B cell (primary cell): ENCODE results near the gene C1orf185. TPM values are rescaled to one million over a fixed set of nuclear protein-coding genes. Genes with fewer than 3 reads are reported as not detected.

Experiments
- ATAC-seq: fragments of 200-7000 bp; cut with Tn5 transposase; one replicate; pipeline ENCODE4 v1.10.0; 2021; ENCODE audit warnings: low read depth, mild to moderate bottlenecking, moderate number of reproducible peaks, moderate library complexity
- CTCF ChIA-PET: fragments of 350-600 bp; sonication (Branson Sonifier 250); formaldehyde crosslinking; loops from one replicate; lab custom pipeline; 2021; ENCODE audit warnings: antibody characterized with exemption, inconsistent platforms; lab: Charles Lee
- POLR2A ChIA-PET: fragments of 350-600 bp; sonication (Branson Sonifier 250); formaldehyde crosslinking; loops from one replicate; lab custom pipeline; 2021; ENCODE audit warnings: antibody characterized with exemption; lab: Charles Lee
- DNase-seq: peaks from one replicate; pipeline ENCODE4 v3.0.0; 2013
- H2AFZ ChIP-seq: 2 replicates; pipeline ENCODE4 v1.6.1; 2012; ENCODE audit warnings: mild to moderate bottlenecking, low read depth, low read length; ENCODE audit not compliant: insufficient read depth, poor library complexity, severe bottlenecking
- H3K27ac ChIP-seq, 2 donors: 1 replicate in 1 of 2; 2 replicates in 1 of 2; pipeline ENCODE4 v1.5.1; 2012 to 2013; ENCODE audit warnings: low read length in 2 of 2, mild to moderate bottlenecking in 2 of 2, moderate library complexity in 1 of 2
- H3K27me3 ChIP-seq, 4 experiments: fragments of 200-600 bp in 1 of 4; sonication (generic) in 1 of 4; replicated peaks in 1 of 4; 1 replicate in 2 of 4; 2 replicates in 2 of 4; pipeline versions ENCODE4 v1.6.1 to v1.7.0; 2013 to 2016; ENCODE audit warnings: low read length in 3 of 4, mild to moderate bottlenecking in 2 of 4, mixed read lengths in 1 of 4, moderate library complexity in 1 of 4; ENCODE audit not compliant: insufficient read depth in 4 of 4, control insufficient read depth in 3 of 4; ENCODE audit errors: control extremely low read depth in 1 of 4
- H3K36me3 ChIP-seq, 2 experiments: replicated peaks in 1 of 2; 1 replicate in 1 of 2; 2 replicates in 1 of 2; pipeline versions ENCODE4 v1.6.1 to v1.7.1; 2013; ENCODE audit warnings: low read length in 1 of 2; ENCODE audit not compliant: insufficient read depth in 2 of 2, control insufficient read depth in 1 of 2; ENCODE audit errors: control extremely low read depth in 1 of 2, extremely low read depth in 1 of 2
- H3K4me1 ChIP-seq, 2 donors: fragments of 200-600 bp in 1 of 2; sonication (generic) in 1 of 2; 1 replicate in 1 of 2; 2 replicates in 1 of 2; pipeline versions ENCODE4 v1.5.1 to v1.6.1; 2013 to 2017; ENCODE audit warnings: low read length in 2 of 2; ENCODE audit not compliant: control insufficient read depth in 2 of 2, insufficient read depth in 2 of 2
- H3K4me2 ChIP-seq: replicated peaks from 2 replicates; pipeline ENCODE3; 2012; ENCODE audit warnings: mild to moderate bottlenecking, low read depth, low read length; ENCODE audit not compliant: poor library complexity, severe bottlenecking
- H3K4me3 ChIP-seq, 5 experiments: fragments of 200-600 bp in 1 of 5; sonication (generic) in 1 of 5; 1 replicate in 3 of 5; 2 replicates in 2 of 5; pipeline versions ENCODE4 v1.5.1 to v1.7.0; 2011 to 2016; ENCODE audit warnings: low read length in 4 of 5, mild to moderate bottlenecking in 4 of 5, low read depth in 2 of 5, control low read depth in 1 of 5, moderate library complexity in 1 of 5; ENCODE audit not compliant: insufficient read depth in 1 of 5; ENCODE audit errors: control extremely low read depth in 1 of 5, extremely low read depth in 1 of 5
- H3K79me2 ChIP-seq: fragments of 200-600 bp; sonication (generic); one replicate; pipeline ENCODE4 v1.6.0; 2016; ENCODE audit warnings: low read length; ENCODE audit not compliant: control insufficient read depth, insufficient read depth
- H3K9ac ChIP-seq: fragments of 200-600 bp; sonication (generic); 2 replicates; pipeline ENCODE4 v1.6.1; 2017; ENCODE audit warnings: mild to moderate bottlenecking, low read length, moderate library complexity
- H3K9me3 ChIP-seq, 3 donors: one replicate each; pipeline versions ENCODE4 v1.6.1 to v1.7.1; 2013; ENCODE audit warnings: low read length in 2 of 3; ENCODE audit not compliant: control insufficient read depth in 2 of 3, insufficient read depth in 1 of 3; ENCODE audit errors: control extremely low read depth in 1 of 3
- H4K20me1 ChIP-seq: 2 replicates; pipeline ENCODE4 v1.6.0; 2012; ENCODE audit warnings: mild to moderate bottlenecking, low read length; ENCODE audit not compliant: insufficient read depth, control insufficient read depth, poor library complexity, severe bottlenecking
- H3K27ac Mint-ChIP-seq: one replicate; pipeline ENCODE4 v1.8.0; 2021; ENCODE audit warnings: mixed read lengths
- H3K27me3 Mint-ChIP-seq: one replicate; pipeline ENCODE4 v1.8.0; 2021; ENCODE audit warnings: mixed read lengths
- H3K4me1 Mint-ChIP-seq: one replicate; pipeline ENCODE4 v1.8.0; 2021; ENCODE audit warnings: mixed read lengths
- H3K4me3 Mint-ChIP-seq: one replicate; pipeline ENCODE4 v1.8.0; 2021; ENCODE audit warnings: mixed read lengths
- H3K9me3 Mint-ChIP-seq: one replicate; pipeline ENCODE4 v1.8.0; 2022; ENCODE audit warnings: mixed read lengths; ENCODE audit not compliant: insufficient read depth
- EZH2 ChIP-seq: IDR thresholded peaks from 2 replicates; pipeline ENCODE4 v1.6.1; 2012; ENCODE audit warnings: borderline replicate concordance, low read depth, mild to moderate bottlenecking, moderate library complexity, low read length; ENCODE audit not compliant: insufficient read depth, poor library complexity, severe bottlenecking
- whole genome bisulfite sequencing: methylation state at CpG from one replicate; pipeline ENCODE4 v1.1.5; 2013; ENCODE audit warnings: missing lambda C conversion rate; ENCODE audit not compliant: insufficient coverage; 5-methylcytosine and 5-hydroxymethylcytosine counted together
- intact Hi-C: fragments of 100-400 bp; cut with micrococcal nuclease; formaldehyde crosslinking; loops from one replicate; pipeline ENCODE4 v1.10.0; 2022
- polyA plus RNA-seq: library from polyadenylated mRNA; depleted of rRNA; stranded (reverse); fragments of >200 nt; gene quantifications from 2 replicates; pipeline ENCODE4 v1.2.3, GENCODE V29; 2012
- total RNA-seq, 2 donors: library from RNA; stranded (reverse); fragments of 120-200 nt in 1 of 2; gene quantifications; 1 replicate in 1 of 2; 2 replicates in 1 of 2; pipeline versions ENCODE4 v1.2.3 to v1.2.4, GENCODE V29; 2013 to 2022
- TF ChIP-seq, protein P1 (sequence below): fragments of 200-600 bp; IDR thresholded peaks from one replicate; pipeline ENCODE4 v1.8.0; 2022; ENCODE audit warnings: antibody characterized with exemption, mild to moderate bottlenecking

C1orf185 gene
- total and polyA plus RNA-seq, 2 donors (not counting 1 experiment from before 2014, with no cell fraction given), result not detected

DNA sequence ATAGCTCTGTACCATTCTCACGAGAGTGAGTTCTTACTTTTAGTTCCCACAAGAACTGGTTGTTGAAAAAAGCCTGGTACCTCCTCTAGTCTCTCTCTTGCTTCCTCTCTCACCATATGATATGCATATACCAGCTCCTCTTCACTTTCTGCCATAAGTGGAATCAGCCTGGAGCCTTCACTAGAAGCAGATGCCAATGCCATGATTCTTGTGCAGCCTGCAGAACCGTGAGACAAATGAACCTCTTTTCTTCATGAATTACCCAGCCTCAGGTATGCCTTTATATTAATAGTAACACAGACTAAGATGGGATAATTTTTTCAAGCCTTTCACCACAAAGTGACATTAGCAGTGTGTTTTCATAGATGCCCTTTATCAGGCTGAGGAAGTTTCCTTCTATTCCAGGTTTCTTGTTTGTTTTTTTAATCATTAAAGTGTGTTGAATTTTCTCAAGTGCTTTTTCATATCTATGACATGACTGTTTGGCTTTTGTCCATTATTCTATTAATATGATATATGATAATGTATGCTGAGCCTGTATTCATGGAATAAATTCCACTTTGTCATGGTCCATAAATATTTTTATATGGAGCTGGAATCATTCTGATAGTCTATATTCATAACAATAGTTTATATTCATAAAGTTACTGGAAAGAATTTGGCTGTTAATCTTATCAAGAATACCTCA is 40.7 kb upstream of the C1orf185 start:
- no peak for ATAC-seq
- H3K4me2 ChIP-seq, result no peak overlapping the region
- WGBS, result no CpG with 5 or more reads among the region's 2 CpGs
- H3K9me3 Mint-ChIP-seq, result peaks cover 5% of the 10 kb centered on the region
- H3K27ac Mint-ChIP-seq, result no peak overlapping the region
- no peak for DNase-seq
- TF ChIP-seq, protein P1, sequence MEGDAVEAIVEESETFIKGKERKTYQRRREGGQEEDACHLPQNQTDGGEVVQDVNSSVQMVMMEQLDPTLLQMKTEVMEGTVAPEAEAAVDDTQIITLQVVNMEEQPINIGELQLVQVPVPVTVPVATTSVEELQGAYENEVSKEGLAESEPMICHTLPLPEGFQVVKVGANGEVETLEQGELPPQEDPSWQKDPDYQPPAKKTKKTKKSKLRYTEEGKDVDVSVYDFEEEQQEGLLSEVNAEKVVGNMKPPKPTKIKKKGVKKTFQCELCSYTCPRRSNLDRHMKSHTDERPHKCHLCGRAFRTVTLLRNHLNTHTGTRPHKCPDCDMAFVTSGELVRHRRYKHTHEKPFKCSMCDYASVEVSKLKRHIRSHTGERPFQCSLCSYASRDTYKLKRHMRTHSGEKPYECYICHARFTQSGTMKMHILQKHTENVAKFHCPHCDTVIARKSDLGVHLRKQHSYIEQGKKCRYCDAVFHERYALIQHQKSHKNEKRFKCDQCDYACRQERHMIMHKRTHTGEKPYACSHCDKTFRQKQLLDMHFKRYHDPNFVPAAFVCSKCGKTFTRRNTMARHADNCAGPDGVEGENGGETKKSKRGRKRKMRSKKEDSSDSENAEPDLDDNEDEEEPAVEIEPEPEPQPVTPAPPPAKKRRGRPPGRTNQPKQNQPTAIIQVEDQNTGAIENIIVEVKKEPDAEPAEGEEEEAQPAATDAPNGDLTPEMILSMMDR, result no peak
- TF ChIP-seq EZH2, result no peak
- H3K4me1 Mint-ChIP-seq, result no peaks in the 10 kb centered on the region
- peaks cover 2 to 19% (median 2%) of the 10 kb centered on the region in 3 donors for H3K9me3 ChIP-seq
- no peaks in the 10 kb centered on the region for H3K36me3 ChIP-seq
- H3K79me2 ChIP-seq, result no peaks in the 10 kb centered on the region
- H3K4me1 ChIP-seq, result no peaks in the 10 kb centered on the region
- peaks cover 31% of the 10 kb centered on the region for H3K27me3 Mint-ChIP-seq
- H2AFZ ChIP-seq, result no peak overlapping the region
- H3K4me3 ChIP-seq, result no peak overlapping the region
- ChIA-PET CTCF (interaction anchor here (1.1 to 2.6 kb wide), 2 partner anchors 188 to 287 kb away, joined by 4 to 11 read pairs; no protein-coding TSS in a partner anchor), POLR2A (no interaction called here)
- peaks cover 0 to 3% (median 0%) of the 10 kb centered on the region in 4 experiments for H3K27me3 ChIP-seq
- H3K4me3 Mint-ChIP-seq, result no peak overlapping the region
- H3K27ac ChIP-seq, result no peak overlapping the region
- intact Hi-C loops, result no loop called here
- no peak overlapping the region for H3K9ac ChIP-seq
- no peaks in the 10 kb centered on the region for H4K20me1 ChIP-seq

DNA sequence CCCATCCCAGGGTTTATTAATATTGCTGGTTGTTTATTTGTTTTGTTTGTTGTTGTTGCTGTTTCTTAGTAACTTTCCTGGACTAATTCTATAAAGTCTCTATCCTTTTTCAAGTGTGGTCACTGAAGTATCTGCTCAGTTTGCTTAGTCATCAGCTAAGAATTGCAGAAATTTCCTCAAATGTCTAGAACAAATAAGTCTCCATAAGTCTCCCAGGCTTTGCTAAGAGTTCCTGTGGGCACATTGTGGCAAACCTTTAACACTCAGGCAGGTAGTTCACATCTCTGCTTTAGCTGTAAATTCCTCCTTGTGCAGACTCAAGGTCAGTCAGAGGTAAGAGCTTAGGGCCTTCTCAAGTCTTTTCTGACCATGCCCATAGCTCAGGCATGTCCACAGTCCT is 38.9 kb upstream of the C1orf185 start:
- Histone ChIP-seq H3K36me3 (no peaks in the 10 kb centered on the region), H4K20me1 (no peaks in the 10 kb centered on the region), H3K27ac (no peak overlapping the region), H3K9me3 (peaks cover 0 to 14% (median 1%) of the 10 kb centered on the region in 3 donors), H3K9ac (no peak overlapping the region), H3K4me2 (no peak overlapping the region), H3K4me1 (no peaks in the 10 kb centered on the region), H2AFZ (no peak overlapping the region), H3K27me3 (no peaks in the 10 kb centered on the region), H3K79me2 (no peaks in the 10 kb centered on the region), H3K4me3 (no peak overlapping the region)
- Mint-ChIP-seq H3K27ac (no peak overlapping the region), H3K4me1 (no peaks in the 10 kb centered on the region), H3K27me3 (peaks cover 31% of the 10 kb centered on the region), H3K9me3 (peaks cover 2% of the 10 kb centered on the region), H3K4me3 (no peak overlapping the region)
- ATAC-seq (no peak), DNase-seq (no peak)
- CTCF ChIA-PET, result interaction anchor here (0.9 kb wide), 1 partner anchor 126 kb away, joined by 5 read pairs; no protein-coding TSS in a partner anchor
- intact Hi-C loops, result no loop called here
- POLR2A ChIA-PET, result no interaction called here
- TF ChIP-seq EZH2, result no peak
- TF ChIP-seq, protein P1, result no peak
